Ishikawa (cell line): ENCODE results near the gene EFNA2.

ENCODE experiments used
- CEBPB ChIP-seq: IDR thresholded peaks from 2 replicates; pipeline ENCODE4 v1.6.1; 2012
- CREB1 ChIP-seq: IDR thresholded peaks from 2 replicates; pipeline ENCODE4 v1.6.1; 2012; ENCODE audit warnings: low read depth
- EGR1 ChIP-seq: IDR thresholded peaks from 2 replicates; pipeline ENCODE4 v1.6.1; 2012
- EP300 ChIP-seq: IDR thresholded peaks from 2 replicates; pipeline ENCODE4 v1.6.1; 2012; ENCODE audit warnings: borderline replicate concordance
- FOXM1 ChIP-seq: IDR thresholded peaks from 2 replicates; pipeline ENCODE4 v1.6.1; 2012; ENCODE audit warnings: low read depth, borderline replicate concordance
- NFIC ChIP-seq: IDR thresholded peaks from 2 replicates; pipeline ENCODE4 v1.6.1; 2012
- RAD21 ChIP-seq: IDR thresholded peaks from 2 replicates; pipeline ENCODE4 v1.6.1; 2012; ENCODE audit warnings: low read depth
- TAF1 ChIP-seq: IDR thresholded peaks from 2 replicates; pipeline ENCODE4 v1.6.1; 2012; ENCODE audit warnings: low read depth, mild to moderate bottlenecking
- TCF12 ChIP-seq: IDR thresholded peaks from 2 replicates; pipeline ENCODE4 v1.6.1; 2012; ENCODE audit warnings: low read depth
- TEAD4 ChIP-seq: IDR thresholded peaks from 2 replicates; pipeline ENCODE4 v1.6.1; 2012
- YY1 ChIP-seq: IDR thresholded peaks from 2 replicates; pipeline ENCODE4 v1.6.1; 2012; ENCODE audit warnings: low read depth
- ZBTB7A ChIP-seq: IDR thresholded peaks from 2 replicates; pipeline ENCODE4 v1.6.1; 2012; ENCODE audit warnings: low read depth
- TF ChIP-seq, protein P1 (sequence below): IDR thresholded peaks from 2 replicates; pipeline ENCODE4 v1.6.1; 2012; ENCODE audit warnings: low read depth, mild to moderate bottlenecking
- TF ChIP-seq, protein P2 (sequence below): IDR thresholded peaks from 2 replicates; pipeline ENCODE4 v1.6.1; 2012
- TF ChIP-seq, protein P3 (sequence below): IDR thresholded peaks from 2 replicates; pipeline ENCODE4 v1.6.1; 2012

The EFNA2 gene

DNA sequence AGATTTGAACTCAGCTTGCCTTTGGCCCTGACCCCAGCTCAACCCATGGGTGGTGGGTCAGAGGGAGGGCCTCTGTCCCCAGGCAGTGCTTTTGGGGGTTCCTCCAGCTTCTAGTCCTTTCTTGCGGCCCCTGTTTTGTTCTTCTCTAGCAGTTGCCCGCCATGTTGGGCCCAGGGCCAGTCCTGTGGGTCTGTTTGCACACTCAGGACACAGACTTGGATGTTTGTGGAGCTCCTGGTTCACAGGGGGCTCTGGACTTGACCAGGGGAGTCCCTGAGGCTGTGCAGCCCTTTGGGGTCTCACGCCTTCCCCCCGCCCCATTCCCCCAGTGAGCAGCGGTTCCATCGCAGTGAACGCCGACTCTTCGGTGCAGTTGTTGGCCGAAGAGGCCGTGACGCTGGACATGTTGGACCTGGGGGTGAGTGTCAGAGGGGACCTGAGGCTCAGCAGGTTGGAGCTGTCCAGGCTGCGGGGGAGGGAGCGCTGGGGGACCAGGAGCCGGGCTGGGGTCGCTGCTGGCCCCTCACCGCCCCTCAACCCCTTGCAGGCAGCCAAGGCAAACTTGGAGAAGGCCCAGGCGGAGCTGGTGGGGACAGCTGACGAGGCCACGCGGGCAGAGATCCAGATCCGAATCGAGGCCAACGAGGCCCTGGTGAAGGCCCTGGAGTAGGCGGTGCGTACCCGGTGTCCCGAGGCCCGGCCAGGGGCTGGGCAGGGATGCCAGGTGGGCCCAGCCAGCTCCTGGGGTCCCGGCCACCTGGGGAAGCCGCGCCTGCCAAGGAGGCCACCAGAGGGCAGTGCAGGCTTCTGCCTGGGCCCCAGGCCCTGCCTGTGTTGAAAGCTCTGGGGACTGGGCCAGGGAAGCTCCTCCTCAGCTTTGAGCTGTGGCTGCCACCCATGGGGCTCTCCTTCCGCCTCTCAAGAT lies 41.6 kb upstream of the EFNA2 start:
- TF ChIP-seq TAF1 (no peak), CREB1 (no peak), CEBPB (no peak), TCF12 (0 out of 2 replicates have a peak, but pooled peaks have one; percentile 11), NFIC (no peak), TEAD4 (no peak), RAD21 (peak; percentile 83), YY1 (no peak), EGR1 (no peak), FOXM1 (no peak), EP300 (no peak), ZBTB7A (peak; percentile 91)
- TF ChIP-seq, protein P1, sequence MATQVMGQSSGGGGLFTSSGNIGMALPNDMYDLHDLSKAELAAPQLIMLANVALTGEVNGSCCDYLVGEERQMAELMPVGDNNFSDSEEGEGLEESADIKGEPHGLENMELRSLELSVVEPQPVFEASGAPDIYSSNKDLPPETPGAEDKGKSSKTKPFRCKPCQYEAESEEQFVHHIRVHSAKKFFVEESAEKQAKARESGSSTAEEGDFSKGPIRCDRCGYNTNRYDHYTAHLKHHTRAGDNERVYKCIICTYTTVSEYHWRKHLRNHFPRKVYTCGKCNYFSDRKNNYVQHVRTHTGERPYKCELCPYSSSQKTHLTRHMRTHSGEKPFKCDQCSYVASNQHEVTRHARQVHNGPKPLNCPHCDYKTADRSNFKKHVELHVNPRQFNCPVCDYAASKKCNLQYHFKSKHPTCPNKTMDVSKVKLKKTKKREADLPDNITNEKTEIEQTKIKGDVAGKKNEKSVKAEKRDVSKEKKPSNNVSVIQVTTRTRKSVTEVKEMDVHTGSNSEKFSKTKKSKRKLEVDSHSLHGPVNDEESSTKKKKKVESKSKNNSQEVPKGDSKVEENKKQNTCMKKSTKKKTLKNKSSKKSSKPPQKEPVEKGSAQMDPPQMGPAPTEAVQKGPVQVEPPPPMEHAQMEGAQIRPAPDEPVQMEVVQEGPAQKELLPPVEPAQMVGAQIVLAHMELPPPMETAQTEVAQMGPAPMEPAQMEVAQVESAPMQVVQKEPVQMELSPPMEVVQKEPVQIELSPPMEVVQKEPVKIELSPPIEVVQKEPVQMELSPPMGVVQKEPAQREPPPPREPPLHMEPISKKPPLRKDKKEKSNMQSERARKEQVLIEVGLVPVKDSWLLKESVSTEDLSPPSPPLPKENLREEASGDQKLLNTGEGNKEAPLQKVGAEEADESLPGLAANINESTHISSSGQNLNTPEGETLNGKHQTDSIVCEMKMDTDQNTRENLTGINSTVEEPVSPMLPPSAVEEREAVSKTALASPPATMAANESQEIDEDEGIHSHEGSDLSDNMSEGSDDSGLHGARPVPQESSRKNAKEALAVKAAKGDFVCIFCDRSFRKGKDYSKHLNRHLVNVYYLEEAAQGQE: no peak
- TF ChIP-seq, protein P2, sequence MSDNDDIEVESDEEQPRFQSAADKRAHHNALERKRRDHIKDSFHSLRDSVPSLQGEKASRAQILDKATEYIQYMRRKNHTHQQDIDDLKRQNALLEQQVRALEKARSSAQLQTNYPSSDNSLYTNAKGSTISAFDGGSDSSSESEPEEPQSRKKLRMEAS: no peak
- TF ChIP-seq, protein P3, sequence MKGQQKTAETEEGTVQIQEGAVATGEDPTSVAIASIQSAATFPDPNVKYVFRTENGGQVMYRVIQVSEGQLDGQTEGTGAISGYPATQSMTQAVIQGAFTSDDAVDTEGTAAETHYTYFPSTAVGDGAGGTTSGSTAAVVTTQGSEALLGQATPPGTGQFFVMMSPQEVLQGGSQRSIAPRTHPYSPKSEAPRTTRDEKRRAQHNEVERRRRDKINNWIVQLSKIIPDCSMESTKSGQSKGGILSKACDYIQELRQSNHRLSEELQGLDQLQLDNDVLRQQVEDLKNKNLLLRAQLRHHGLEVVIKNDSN: no peak

DNA sequence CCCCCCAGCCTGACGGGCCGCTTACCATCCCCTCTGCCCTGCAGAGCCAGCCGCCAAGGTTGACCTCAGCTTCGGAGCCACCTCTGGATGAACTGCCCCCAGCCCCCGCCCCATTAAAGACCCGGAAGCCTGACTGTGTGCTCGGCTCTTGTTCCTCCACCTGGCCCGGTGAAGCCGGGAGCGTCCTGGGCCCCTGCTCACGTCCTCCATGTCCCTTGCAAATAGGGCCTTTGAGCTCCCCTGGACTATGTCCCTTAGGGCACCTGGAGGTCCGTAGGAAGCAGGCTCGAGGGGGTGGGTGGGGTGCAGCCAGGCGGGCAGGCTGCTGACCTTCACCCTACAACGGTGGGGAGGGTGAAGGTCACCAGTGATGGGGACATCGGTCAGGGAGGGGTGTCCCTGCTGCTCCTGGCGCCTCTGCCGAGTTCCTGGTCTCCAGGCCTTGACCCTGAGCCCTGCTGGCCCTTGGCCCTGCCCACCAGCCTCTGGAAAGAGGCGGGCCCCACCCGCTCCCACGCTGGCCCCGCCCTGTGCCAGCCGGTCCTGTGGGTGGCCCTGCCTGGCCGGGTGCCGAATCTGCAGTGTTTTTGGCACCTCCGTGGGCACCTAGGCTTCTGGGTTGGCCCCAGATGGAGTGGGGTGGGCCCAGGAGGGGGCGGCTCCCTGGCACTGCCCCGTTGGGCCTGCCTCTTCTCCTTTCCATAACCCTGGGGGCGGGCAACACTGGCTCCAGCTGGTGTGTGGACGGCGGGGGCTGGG lies 40.8 kb upstream of the EFNA2 start:
- peak; percentile 4; the same call in 1 of the 2 replicates for TF ChIP-seq ZBTB7A
- TF ChIP-seq FOXM1: no peak
- no peak for TF ChIP-seq CEBPB
- TF ChIP-seq RAD21: no peak
- no peak; the same call in 1 of the 2 replicates for TF ChIP-seq EGR1
- no peak for TF ChIP-seq CREB1
- no peak for TF ChIP-seq YY1
- TF ChIP-seq TAF1: no peak
- peak; percentile 44 for TF ChIP-seq NFIC
- TF ChIP-seq, protein P2: no peak
- TF ChIP-seq, protein P3: no peak
- no peak for TF ChIP-seq TEAD4
- TF ChIP-seq TCF12: peak; percentile 28; the same call in 1 of the 2 replicates
- TF ChIP-seq EP300: 0 out of 2 replicates have a peak, but pooled peaks have one; percentile 10
- TF ChIP-seq, protein P1: no peak

DNA sequence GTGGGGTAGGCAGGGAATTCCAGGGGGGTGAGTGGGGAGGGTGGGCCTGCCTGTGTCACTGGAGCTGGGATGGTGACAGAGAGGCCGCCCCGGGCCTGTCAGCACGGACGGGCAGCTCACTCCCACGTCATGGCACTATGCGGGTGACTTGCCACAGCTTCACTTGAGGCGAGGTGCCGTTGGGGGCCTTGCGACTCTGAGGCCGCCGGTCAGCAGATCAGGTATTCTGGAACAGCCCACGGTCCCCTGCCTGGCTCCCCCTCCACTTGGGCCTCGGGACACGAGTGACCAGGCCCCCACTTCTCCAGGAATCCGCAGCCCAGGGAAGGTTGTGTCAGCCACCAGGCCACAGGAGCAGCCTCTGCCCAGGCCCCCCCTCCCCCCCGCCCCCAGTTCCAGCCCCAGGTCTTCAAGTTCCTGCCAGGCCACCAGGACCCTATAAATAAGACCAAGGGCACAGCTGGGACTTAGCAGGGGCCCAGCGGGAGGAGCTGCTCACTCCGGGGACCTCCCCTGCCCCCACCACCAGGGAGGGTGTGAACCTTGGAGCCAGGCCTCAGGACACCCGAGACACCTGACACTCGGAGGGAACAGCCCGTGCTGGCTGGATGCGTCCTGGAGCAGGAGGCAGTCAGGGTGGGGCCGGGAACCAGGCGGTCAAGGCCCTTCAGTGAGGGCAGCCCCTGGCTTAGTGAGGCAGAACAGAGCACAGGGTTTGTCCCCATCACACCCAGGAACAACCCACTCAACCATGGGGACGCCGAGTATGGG lies 40.0 kb upstream of the EFNA2 start:
- TF ChIP-seq EP300: no peak
- no peak; the same call in 1 of the 2 replicates for TF ChIP-seq ZBTB7A
- TF ChIP-seq EGR1: no peak
- TF ChIP-seq FOXM1: no peak
- TF ChIP-seq, protein P1: no peak
- TF ChIP-seq, protein P3: no peak
- no peak for TF ChIP-seq RAD21
- TF ChIP-seq CEBPB: no peak
- TF ChIP-seq, protein P2: peak; percentile 49
- no peak for TF ChIP-seq TEAD4
- TF ChIP-seq TCF12: peak; percentile 55
- TF ChIP-seq YY1: no peak
- no peak for TF ChIP-seq CREB1
- no peak for TF ChIP-seq NFIC
- no peak for TF ChIP-seq TAF1
